Stimulated activated CD4-positive, alpha-beta T cell treated with anti-CD3 and anti-CD28 coated beads, Interleukin-15, amount 100 ng/mL, for 1 hour (primary cell): ENCODE results near the gene PTRH1.

Experiments used
- DNase-seq, 2 donors: peaks; one replicate each; pipeline ENCODE4 v3.0.0-alpha.2; 2020; ENCODE audit warnings: low read depth in 1 of 2, low spot score in 1 of 2

Gene PTRH1

GRCh38 chr9:127664678-127665507 is 50.6 kb downstream of the PTRH1 start:
- no peak for DNase-seq

GRCh38 chr9:127664324-127664677 is 51.2 kb downstream of the PTRH1 start:
- no peak for DNase-seq
